Adipose tissue (tissue), 3 donors: ENCODE results near the gene CHMP4A. TPM values are rescaled to one million over a fixed set of nuclear protein-coding genes. Genes with fewer than 3 reads are reported as not detected.

Experiments
- H3K27ac ChIP-seq: one replicate; pipeline ENCODE4 v1.5.1; 2013; ENCODE audit warnings: low read depth, low read length
- WGBS, 3 donors: extraction: QIAGEN DNeasy Blood & Tissue Kit; methylation state at CpG; one replicate each; pipeline ENCODE4 v1.1.7; 2013; 5-methylcytosine and 5-hydroxymethylcytosine counted together
- polyA plus RNA-seq, 3 donors: library from polyadenylated mRNA; stranded (reverse); fragments of 200-250 nt; gene quantifications; one replicate each; pipeline ENCODE4 v1.2.3, GENCODE V29; 2013
- donor health status: healthy with polysubstance abuse.
- donor health status: Bipolar disorder and iron deficiency.
- donor health status: healthy.

CHMP4A gene
- polyA plus RNA-seq, 3 donors = 59.6 to 108 (median 85.4) TPM

DNA sequence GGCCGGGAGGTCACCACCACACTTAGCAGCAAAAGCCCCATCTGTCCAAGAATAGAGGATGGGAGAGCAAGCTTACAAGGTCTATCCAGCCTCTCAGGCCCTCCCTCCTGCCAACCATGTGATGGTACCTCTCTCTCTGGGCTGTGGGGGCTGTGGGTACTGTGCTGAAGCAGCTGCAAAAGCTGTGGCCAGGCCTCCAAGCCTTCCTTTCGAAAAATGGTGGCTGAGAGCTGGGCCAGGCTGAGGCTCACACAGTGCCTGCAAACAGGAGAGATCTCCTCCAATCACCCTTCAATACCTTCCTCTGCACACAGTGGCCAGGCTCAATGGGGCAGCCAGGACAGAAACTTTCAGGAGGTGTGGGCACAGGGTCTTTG is 25.8 kb downstream of the CHMP4A start:
- H3K27ac ChIP-seq = no peak overlapping the region
- 69 to 91% (median 82%) methylated on average over 2 of the region's 2 CpGs for WGBS, 3 donors

DNA sequence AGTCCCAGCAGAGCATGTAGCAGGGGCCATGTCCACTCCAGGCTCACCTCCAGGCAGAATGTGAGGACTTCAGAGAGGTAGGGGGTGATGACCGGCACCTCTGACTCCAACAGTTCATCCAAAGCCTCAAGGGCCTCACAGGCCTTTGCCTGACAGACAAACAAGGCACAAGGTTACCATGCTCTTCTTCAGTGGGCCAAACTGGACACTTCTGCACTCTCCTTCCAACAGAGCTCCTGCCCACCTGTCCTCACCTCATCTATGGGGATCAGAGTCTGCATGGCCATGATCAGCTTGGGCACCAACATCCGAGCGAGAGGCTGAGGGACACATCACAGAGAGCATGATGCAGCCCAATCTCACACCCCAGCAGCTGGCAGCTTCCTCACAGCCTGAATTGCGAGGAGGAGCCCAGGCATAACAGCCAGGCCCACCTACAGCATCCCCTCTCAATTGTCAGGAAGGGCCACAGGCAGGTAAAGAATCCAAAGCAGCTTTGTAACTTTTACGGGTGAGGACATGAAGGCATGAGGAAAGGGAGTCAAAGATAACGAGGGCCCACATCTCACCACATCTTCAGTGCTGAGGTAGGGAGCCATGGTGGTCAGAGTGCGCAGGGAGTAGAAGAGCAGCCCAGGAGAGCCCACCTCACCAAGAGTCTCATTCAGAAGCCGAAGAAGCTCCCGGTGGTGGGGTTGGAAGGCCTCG is 26.3 kb downstream of the CHMP4A start:
- H3K27ac ChIP-seq = no peak overlapping the region
- 93 to 95% (median 94%) methylated on average over 10 of the region's 10 CpGs for WGBS, 3 donors

GRCh38 chr14:24185741-24186140 is 27.5 kb downstream of the CHMP4A start:
- WGBS, 3 donors = 91 to 93% (median 92%) methylated on average over 11 of the region's 11 CpGs
- H3K27ac ChIP-seq = no peak overlapping the region

DNA sequence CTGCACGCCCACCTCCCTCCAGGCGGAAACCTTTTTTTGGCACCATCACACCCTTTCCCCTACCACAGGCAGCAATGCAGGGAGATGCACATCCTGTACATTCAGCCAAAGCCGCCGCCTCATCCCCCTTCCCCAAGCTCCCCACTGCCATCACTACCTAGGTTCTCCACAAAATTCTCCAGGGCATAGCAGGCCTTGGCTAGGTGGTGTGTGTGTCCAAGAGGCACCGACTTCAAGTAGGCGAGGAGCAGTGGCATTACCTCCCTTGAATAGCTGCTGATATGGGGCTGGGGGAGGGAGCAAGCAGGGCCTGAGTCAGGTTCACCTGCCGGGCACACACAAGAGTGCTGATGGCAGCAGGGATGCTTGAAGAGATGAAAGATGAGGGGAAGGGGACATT is 28.3 kb downstream of the CHMP4A start:
- WGBS, 3 donors = 95 to 96% (median 95%) methylated on average over 7 of the region's 7 CpGs
- H3K27ac ChIP-seq = no peak overlapping the region

DNA sequence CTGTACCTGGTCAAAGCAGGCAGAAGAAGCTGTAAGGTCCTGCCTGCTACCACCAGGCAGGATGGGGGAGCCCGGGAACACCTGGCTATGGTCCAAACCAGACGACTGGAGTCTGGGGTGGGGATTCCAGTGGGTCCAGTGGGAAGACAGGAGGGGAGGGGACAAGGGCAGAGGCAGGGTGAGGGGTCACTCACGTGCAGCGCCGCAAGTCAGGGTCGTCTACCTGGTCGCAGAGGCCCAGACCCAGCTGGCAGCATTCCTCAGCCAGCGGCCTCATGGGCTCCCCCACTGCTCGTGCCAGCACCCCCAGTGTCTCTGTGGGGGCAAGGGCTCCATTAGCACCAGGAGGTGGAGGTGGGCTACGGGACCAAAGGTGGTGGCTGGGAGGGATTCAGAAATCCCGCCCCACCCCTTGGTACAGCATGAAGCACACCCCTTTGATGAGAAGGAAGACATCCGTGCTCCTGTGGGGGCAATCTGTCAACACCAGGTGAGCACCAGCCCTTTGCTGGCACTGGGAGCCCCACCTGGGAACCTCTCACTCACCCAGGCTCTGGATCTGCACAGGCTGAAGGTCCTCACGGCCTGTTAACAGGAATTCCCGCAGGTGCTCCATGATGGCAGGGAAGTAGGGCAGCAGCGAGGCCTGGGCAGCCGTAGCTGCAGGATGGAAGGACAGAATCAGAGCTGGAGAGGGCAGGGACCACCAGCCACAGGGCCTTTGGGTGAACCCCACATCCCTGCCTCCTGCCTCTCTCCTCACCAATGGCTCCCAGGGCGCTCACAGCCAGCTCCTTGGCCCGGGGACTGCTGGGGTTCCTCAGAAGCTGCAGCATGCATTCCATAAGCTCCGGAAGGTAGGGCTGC is 29.0 kb downstream of the CHMP4A start:
- no peak overlapping the region for H3K27ac ChIP-seq
- WGBS, 3 donors = 89 to 90% (median 90%) methylated on average over 14 to 19 of the region's 19 CpGs

DNA sequence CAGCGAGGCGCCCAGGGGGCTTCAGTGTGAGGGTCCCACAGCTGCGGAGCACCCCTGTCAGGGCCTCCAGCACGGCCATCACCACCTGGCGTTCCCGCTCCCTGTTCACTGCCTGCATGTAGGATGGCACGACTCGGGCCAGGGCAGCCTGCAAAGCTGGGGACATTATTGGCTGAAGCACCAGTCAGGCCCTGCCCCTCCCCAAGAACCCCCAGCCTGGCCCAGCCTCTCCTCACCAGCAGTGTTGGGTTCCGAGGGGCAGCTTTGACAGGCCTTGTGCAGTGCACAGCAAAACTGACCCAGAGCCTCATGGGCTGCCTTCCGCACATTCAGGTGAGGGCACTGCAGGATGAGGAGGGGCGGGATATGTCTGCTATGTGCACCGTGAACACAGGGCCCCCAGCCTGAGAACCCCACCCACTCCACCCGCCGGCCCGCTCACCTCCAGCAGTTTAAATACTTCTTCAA is 30.2 kb downstream of the CHMP4A start:
- WGBS, 3 donors = 89 to 95% (median 93%) methylated on average over 14 to 15 of the region's 15 CpGs

GRCh38 chr14:24182110-24182882 is 31.0 kb downstream of the CHMP4A start:
- no peak overlapping the region for H3K27ac ChIP-seq
- WGBS, 3 donors = 86 to 87% (median 86%) methylated on average over 12 to 14 of the region's 14 CpGs

More for the DNA sequence above, 30.2 kb downstream of the CHMP4A start:
- no peak overlapping the region for H3K27ac ChIP-seq

- no peak overlapping the region for H3K27ac ChIP-seq
- WGBS, 3 donors = 83 to 89% (median 87%) methylated on average over 19 of the region's 19 CpGs
Observed at GRCh38 chr14:24181371-24182077, 31.8 kb downstream of the CHMP4A start.

- no peak overlapping the region for H3K27ac ChIP-seq
- 69 to 83% (median 76%) methylated on average over 17 to 18 of the region's 18 CpGs for WGBS, 3 donors
Observed at GRCh38 chr14:24179961-24180796, 33.1 kb downstream of the CHMP4A start.

GRCh38 chr14:24179294-24179960 is 33.9 kb downstream of the CHMP4A start:
- peak overlapping the region; percentile 41 for H3K27ac ChIP-seq
- 86 to 92% (median 89%) methylated on average over 14 of the region's 14 CpGs for WGBS, 3 donors

DNA sequence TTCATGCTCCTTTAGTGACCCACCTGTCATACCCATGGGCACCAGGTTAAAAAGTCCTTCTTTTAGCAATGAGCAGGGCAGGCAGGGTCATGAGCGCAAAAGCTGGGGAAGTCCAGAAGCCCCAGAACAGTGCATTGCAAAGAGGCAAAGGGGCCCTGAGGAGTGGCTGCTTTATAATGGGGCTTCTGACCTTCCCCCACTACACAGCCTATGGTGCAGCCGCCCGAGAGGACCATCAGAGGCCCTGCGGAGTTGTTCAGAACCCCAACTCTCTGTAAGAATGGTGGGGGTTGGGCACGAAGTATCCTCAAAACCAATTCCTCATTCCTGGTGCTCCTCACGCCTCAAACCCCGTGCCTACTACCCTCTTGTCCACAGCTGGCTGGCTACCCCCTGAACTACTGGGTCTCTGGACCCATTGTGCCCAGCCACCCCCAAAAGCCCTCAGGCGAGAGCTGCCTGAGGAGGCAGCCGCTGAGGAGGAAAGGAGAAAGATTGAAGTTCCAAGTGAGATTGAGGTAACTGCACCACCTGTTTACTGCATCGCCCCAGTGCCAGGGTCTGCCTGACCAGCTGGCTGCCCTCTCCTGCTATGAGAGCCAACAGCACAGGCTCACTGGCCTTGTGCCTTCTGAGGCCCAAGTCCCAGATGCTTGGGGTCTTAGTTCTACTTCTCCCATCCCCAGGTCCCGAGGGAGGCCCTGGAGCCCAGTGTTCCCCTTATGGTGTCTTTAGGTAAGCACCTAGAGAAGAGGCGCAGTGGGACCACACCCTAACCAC is 34.7 kb downstream of the CHMP4A start:
- no peak overlapping the region for H3K27ac ChIP-seq
- 90 to 94% (median 93%) methylated on average over 12 of the region's 12 CpGs for WGBS, 3 donors

DNA sequence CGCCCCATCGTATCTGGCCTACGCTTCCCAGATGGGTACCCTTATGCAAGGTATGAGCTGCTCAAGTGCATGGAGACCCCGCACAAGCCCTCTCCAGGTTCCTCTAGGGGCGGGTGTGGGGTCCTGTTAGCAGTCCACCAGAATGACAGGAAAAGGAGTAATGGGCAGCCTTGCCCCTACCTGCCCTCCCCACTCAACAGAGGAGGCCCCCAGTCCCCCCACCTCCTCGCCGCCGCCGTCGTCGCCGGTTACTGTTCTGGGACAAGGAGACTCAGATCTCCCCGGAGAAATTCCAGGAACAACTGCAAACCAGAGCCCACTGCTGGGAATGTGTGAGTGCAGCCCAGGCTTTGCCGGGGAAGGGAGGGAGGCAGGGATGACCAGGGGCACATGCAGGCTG is 35.4 kb downstream of the CHMP4A start:
- WGBS, 3 donors = 92 to 94% (median 92%) methylated on average over 14 of the region's 14 CpGs
- H3K27ac ChIP-seq = no peak overlapping the region

DNA sequence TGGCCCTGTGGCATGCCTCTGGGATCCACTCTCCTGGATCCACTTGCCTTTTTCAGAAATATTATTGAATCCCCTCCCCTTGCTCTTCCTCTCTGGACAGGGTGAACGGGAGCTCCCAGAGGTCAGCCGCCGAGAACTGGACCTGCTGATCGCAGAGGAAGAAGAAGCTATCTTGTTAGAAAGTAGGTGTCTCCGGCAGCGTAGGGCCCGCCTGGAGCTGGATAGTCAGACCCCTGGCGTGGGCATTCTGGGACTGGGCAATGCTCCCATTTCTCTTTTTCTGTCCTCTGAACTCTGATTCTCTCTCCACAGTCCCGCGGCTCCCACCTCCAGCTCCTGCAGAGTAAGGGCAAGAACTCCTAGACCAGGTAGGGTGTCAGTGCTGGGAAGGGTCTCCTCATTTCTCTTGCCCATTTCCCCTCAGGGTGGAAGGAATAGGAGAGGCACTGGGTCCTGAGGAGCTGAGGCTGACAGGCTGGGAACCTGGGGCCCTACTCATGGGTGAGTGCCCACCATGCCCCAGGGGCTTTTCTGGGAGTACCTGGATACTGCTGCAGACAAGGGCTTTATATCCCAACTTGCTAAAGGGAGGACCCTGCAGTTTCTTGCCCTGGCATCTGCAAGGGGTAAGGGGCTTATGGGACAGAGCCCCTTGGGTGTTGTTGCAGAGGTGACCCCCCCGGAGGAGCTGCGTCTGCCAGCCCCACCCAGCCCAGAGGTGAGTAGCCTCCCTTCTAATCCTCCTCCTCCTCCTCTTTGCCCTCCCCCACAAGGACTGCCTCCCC is 36.1 kb downstream of the CHMP4A start:
- 88 to 91% (median 90%) methylated on average over 12 of the region's 12 CpGs for WGBS, 3 donors
- no peak overlapping the region for H3K27ac ChIP-seq

DNA sequence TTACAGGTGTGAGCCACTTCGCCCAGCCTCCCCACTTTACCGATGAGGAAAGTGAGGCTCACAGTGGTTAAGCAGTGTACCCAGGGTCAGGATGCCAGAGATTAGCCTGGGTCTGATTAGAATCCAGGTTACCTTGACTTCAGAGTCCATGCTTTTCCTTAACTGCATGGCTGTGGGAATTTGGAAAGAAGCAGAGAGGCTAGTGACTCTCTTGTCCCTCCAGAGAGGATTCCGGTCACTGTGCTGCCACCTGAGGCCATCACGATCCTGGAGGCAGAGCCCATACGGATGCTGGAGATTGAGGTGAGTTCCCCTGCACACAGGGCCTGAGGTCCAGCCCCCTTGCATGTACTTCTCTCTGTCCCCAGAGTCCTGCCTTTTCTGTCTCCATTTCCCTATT is 36.7 kb downstream of the CHMP4A start:
- 94 to 95% (median 95%) methylated on average over 5 of the region's 5 CpGs for WGBS, 3 donors
- no peak overlapping the region for H3K27ac ChIP-seq

GRCh38 chr14:24172871-24173281 is 40.4 kb downstream of the CHMP4A start:
- H3K27ac ChIP-seq = no peak overlapping the region
- WGBS, 3 donors = 70 to 84% (median 71%) methylated on average over 20 of the region's 20 CpGs
